ENCODE measurements around the gene RPTOR.

DNA sequence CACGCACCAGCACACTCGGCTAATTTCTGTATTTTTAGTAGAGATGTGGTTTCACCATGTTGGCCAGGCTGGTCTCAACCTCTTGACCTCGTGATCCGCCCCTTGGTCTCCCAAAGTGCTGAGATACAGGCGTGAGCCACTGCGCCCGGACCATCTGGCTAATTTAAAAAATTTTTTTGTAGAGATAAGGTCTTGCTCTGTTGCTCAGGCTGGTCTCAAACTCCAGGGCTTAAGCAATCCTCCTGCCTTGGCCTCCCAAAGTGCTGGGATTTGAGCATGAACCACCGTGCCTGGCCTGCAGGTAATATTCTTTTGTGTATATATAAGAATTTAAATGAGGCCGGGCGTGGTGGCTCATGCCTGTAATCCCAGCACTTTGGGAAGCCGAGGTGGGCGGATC is 115.0 kb downstream of the RPTOR start:
- TF ChIP-seq CTCF (IDR thresholded peaks at IDR 0.05; ENCODE audit: insufficient read depth, low read length) (no peak), POLR2AphosphoS5 (IDR thresholded peaks at IDR 0.05; ENCODE audit: low read depth) (no peak)
